Peyer's patch (tissue), 4 donors: ENCODE data around the gene LRFN4. TPM values are rescaled to one million over a fixed set of nuclear protein-coding genes. Genes with fewer than 3 reads are reported as not detected.

Experiments used
- DNase-seq, 3 donors: peaks; one replicate each; pipeline ENCODE4 v3.0.0-alpha.2; 2017 to 2019
- H3K27ac ChIP-seq, 4 donors: fragments of 200-600 bp; sonication (generic); one replicate each; pipeline ENCODE4 v1.5.1; 2016 to 2019
- H3K27me3 ChIP-seq, 2 donors: fragments of 200-600 bp; sonication (generic); one replicate each; pipeline ENCODE4 v1.5.1; 2019
- H3K36me3 ChIP-seq, 3 donors: fragments of 200-600 bp; sonication (generic); one replicate each; pipeline ENCODE4 v1.5.1; 2016 to 2019
- H3K4me1 ChIP-seq, 4 donors: fragments of 200-600 bp; sonication (generic); one replicate each; pipeline ENCODE4 v1.5.1; 2016 to 2019
- H3K4me3 ChIP-seq, 4 donors: fragments of 200-600 bp; sonication (generic); 1 replicate in 3 of 4; 2 replicates in 1 of 4; pipeline ENCODE4 v1.5.1; 2016 to 2019; ENCODE audit warnings: mild to moderate bottlenecking in 1 of 4
- H3K9me3 ChIP-seq, 4 donors: fragments of 200-600 bp; sonication (generic); one replicate each; pipeline ENCODE4 v1.5.1; 2016 to 2019; ENCODE audit warnings: mild to moderate bottlenecking in 1 of 4
- POLR2A ChIP-seq, 2 donors: fragments of 450-650 bp; IDR thresholded peaks; one replicate each; pipeline ENCODE4 v1.5.1; 2017; ENCODE audit warnings: antibody characterized with exemption in 2 of 2, mild to moderate bottlenecking in 2 of 2, moderate library complexity in 2 of 2
- total RNA-seq, 4 donors: library from RNA; depleted of rRNA; stranded (reverse); fragments of >200 nt; gene quantifications; one replicate each; pipeline ENCODE4 v1.1.0, GENCODE V29; 2016
- TF ChIP-seq, protein P1 (sequence below), 6 experiments: fragments of 450-650 bp in 4 of 6; fragments of 200-600 bp in 2 of 6; sonication (generic) in 1 of 6; IDR thresholded peaks; one replicate each; pipeline ENCODE4 v1.5.1; 2017 to 2019; ENCODE audit warnings: antibody characterized with exemption in 6 of 6, mild to moderate bottlenecking in 3 of 6, moderate library complexity in 1 of 6

Gene LRFN4
- total RNA-seq, 4 donors from 2014 or later: 2.5 to 9.0 (median 4.3) TPM

DNA sequence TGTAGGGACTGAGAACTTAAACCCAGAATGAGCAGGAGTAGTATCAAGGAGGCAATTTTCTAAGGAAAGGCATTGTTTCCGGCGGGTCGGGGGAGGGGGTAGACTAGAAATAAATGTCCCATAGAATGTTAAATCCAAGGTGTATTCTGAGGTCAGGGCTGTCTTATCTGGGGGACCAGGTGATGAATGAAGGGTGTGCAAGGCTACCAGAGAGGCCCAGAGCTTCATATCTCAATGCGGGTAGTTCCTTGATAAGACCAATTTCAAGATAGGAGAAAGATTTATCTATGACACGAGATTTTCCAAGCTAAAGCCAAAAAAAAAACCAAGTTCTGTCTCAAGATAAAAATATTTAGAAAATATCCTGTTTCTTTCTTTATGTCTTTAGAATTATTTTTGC, 21.9 kb upstream of the LRFN4 start:
- Histone ChIP-seq H3K9me3 (no peaks in the 10 kb centered on the region), H3K4me3 (no peak overlapping the region), H3K36me3 (peaks cover 0 to 13% (median 0%) of the 10 kb centered on the region in 3 donors), H3K27ac (no peak overlapping the region), H3K4me1 (no peaks in the 10 kb centered on the region), H3K27me3 (no peaks in the 10 kb centered on the region)
- no peak for TF ChIP-seq POLR2A (IDR thresholded peaks at IDR 0.05)
- TF ChIP-seq, protein P1, sequence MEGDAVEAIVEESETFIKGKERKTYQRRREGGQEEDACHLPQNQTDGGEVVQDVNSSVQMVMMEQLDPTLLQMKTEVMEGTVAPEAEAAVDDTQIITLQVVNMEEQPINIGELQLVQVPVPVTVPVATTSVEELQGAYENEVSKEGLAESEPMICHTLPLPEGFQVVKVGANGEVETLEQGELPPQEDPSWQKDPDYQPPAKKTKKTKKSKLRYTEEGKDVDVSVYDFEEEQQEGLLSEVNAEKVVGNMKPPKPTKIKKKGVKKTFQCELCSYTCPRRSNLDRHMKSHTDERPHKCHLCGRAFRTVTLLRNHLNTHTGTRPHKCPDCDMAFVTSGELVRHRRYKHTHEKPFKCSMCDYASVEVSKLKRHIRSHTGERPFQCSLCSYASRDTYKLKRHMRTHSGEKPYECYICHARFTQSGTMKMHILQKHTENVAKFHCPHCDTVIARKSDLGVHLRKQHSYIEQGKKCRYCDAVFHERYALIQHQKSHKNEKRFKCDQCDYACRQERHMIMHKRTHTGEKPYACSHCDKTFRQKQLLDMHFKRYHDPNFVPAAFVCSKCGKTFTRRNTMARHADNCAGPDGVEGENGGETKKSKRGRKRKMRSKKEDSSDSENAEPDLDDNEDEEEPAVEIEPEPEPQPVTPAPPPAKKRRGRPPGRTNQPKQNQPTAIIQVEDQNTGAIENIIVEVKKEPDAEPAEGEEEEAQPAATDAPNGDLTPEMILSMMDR (IDR thresholded peaks at IDR 0.05): no peak
- no peak for DNase-seq

GRCh38 chr11:66835768-66836405, 21.0 kb upstream of the LRFN4 start:
- H3K27ac ChIP-seq: no peak overlapping the region
- H3K9me3 ChIP-seq: no peaks in the 10 kb centered on the region
- no peak overlapping the region for H3K4me3 ChIP-seq
- no peaks in the 10 kb centered on the region for H3K27me3 ChIP-seq
- peaks cover 0 to 10% (median 0%) of the 10 kb centered on the region in 3 donors for H3K36me3 ChIP-seq
- peaks cover 0 to 5% (median 0%) of the 10 kb centered on the region in 4 donors for H3K4me1 ChIP-seq
- no peak for TF ChIP-seq POLR2A (IDR thresholded peaks at IDR 0.05)
- TF ChIP-seq, protein P1 (IDR thresholded peaks at IDR 0.05): no peak
- no peak for DNase-seq

DNA sequence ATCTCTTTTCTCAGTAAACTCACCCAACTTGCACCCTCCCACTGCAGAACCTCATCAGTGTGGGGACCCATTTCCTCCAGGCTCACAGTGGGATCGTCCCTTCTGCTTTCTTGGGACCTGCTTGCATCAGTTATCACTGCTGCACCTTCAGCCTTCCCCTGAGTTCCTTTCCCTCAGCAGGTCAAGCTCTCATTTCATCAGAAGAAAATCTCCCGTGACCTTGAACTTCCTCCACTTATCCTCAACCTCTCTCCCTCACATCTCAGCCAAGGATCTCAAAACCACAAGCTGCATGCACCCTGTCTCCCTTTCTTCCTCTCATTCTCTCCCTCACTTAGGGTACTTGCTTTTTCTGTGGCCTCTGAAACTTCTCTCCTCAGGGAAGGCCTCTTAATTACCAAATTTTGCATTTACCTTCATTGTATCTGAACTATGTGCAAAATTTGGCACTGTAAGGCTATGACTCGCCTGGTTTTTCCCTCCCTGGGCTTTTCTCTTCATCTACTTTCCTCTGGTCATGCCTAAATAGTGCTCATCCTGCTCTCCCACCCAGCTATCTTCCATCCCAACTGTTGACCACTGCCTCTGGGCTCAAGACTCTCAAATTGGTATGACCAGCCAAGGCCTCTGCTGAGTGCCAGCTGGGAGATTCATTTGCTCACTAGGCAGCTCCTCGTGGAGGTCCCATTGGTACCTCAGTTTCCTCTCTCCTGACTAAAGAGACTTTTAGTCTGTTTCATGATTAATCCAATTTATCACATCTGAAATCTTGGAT, 16.4 kb upstream of the LRFN4 start:
- H3K4me1 ChIP-seq: peaks cover 0 to 30% (median 17%) of the 10 kb centered on the region in 4 donors
- peaks cover 0 to 17% (median 0%) of the 10 kb centered on the region in 3 donors for H3K36me3 ChIP-seq
- H3K27me3 ChIP-seq: no peaks in the 10 kb centered on the region
- no peaks in the 10 kb centered on the region for H3K9me3 ChIP-seq
- DNase-seq: no peak
- no peak overlapping the region for H3K27ac ChIP-seq
- no peak overlapping the region for H3K4me3 ChIP-seq
- TF ChIP-seq POLR2A (IDR thresholded peaks at IDR 0.05): no peak
- TF ChIP-seq, protein P1 (IDR thresholded peaks at IDR 0.05): no peak

DNA sequence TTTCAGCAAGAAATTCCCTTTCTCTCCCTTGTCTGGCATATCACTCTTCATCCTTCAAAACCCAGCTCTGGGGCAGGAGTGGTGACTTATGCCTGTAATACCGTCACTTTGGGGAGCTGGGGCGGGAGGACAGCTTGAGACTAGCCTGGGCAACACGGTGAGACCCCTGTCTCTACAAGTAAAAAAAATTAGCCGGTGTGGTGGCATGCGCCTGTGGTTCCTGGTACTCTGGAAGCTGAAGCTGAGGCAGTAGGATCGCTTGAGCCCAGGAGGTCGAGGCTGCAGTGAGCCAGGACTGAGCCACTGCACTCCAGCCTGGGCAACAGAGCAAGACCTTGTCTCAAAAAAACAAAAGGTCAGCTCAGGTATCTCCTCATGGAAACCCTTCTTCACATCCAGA, 15.0 kb upstream of the LRFN4 start:
- no peaks in the 10 kb centered on the region for H3K27me3 ChIP-seq
- H3K36me3 ChIP-seq: peaks cover 0 to 29% (median 0%) of the 10 kb centered on the region in 3 donors
- peak in 1 of 3 donors; percentile 14 for DNase-seq
- peaks cover 0 to 30% (median 17%) of the 10 kb centered on the region in 4 donors for H3K4me1 ChIP-seq
- peak overlapping the region in 1 of 4 donors; percentile 99 for H3K27ac ChIP-seq
- peak overlapping the region in 3 of 4 donors; percentile 82 to 100 (median 89) for H3K4me3 ChIP-seq
- no peak for TF ChIP-seq POLR2A (IDR thresholded peaks at IDR 0.05)
- TF ChIP-seq, protein P1 (IDR thresholded peaks at IDR 0.05): no peak
- H3K9me3 ChIP-seq: no peaks in the 10 kb centered on the region

GRCh38 chr11:66842501-66842895, 14.4 kb upstream of the LRFN4 start:
- peaks cover 0 to 33% (median 0%) of the 10 kb centered on the region in 3 donors for H3K36me3 ChIP-seq
- H3K27me3 ChIP-seq: no peaks in the 10 kb centered on the region
- peaks cover 0 to 30% (median 17%) of the 10 kb centered on the region in 4 donors for H3K4me1 ChIP-seq
- peak overlapping the region; percentile 70 to 100 (median 86) for H3K4me3 ChIP-seq
- peak overlapping the region; percentile 96 to 99 (median 98) for H3K27ac ChIP-seq
- no peaks in the 10 kb centered on the region for H3K9me3 ChIP-seq
- TF ChIP-seq, protein P1 (IDR thresholded peaks at IDR 0.05): no peak
- no peak for TF ChIP-seq POLR2A (IDR thresholded peaks at IDR 0.05)
- peak in 2 of 3 donors; percentile 13 to 51 for DNase-seq
